Fibroblast of skin of left biceps (primary cell): ENCODE measurements around the gene BMPR2.

Experiments used
- DNase-seq, 2 experiments: peaks; one replicate each; pipeline ENCODE4 v3.0.0-alpha.2; 2013; ENCODE audit warnings: low read depth in 2 of 2

BMPR2 gene

DNA sequence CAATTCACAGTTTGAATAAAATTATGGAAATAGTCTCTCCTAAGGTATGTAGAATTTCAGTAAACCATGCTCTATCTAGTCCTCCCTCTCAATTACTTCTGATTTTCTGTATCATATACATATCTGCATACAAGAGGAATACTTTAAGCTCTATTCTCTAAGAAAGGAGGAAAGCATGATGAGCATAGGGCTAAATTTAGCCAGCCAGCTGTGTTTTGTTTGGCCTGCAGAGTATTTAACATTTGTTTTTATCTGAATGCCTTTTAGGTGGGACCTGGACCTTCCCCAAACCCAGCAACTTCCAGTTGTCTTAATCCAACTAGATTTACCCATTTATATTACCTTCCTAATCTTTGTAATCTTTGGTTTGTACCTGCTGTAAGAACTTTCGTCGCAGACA is 216.4 kb downstream of the BMPR2 start:
- DNase-seq: no peak

DNA sequence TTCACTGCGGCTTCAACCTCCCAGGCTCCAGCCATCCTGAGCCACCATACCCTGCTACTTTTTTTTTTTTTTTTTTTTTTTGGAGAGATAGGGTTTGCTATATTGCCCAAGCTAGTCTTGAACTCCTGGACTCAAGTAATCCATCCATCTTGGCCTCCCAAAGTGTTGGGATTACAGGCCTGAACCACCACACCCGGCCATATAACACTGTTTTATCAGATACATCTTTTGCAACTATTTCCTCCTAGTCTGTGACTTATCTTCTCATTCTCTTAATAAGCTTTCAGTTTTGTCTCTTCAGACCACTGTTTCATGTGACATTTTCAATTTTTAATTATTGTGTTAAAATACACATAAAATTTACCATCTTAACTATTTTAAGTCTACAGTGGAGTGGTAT is 223.0 kb downstream of the BMPR2 start:
- no peak for DNase-seq

DNA sequence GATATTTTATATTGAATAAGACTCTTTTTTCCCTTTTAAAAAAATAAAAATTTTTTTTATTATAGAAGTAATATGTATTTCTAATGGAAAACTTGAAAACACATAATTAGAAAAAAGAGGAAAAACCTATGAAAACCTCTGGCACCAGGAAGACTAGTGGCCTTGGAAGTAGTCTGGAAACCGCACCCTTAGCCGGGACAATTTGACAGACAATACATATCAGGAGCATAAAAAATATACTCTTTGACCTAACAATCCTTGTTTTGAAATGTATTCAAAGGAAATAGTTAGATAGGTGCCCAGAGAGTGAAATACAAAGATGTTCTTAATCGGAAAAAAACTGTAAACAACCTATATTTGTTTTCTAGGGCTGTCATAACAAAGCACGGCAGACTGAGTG is 223.8 kb downstream of the BMPR2 start:
- no peak for DNase-seq

DNA sequence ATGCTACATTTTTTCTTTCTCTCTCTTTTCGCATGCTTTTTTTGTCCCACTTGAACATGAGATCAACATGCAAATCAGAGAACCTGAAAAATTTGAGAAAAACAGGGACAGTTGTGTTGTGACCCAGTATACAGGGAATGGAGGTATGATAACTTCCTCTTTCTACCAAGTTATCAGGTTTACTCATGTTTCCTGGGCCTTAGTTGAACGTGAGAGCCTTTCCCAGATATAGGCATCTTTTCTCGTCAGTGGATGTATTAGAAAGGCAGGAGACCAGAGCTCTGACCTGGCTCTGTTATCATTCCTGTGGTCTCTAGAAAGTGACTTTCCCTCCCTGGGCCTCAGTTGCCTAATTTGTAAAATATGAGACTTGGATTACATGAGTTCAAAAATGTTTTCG is 228.6 kb downstream of the BMPR2 start:
- no peak for DNase-seq

DNA sequence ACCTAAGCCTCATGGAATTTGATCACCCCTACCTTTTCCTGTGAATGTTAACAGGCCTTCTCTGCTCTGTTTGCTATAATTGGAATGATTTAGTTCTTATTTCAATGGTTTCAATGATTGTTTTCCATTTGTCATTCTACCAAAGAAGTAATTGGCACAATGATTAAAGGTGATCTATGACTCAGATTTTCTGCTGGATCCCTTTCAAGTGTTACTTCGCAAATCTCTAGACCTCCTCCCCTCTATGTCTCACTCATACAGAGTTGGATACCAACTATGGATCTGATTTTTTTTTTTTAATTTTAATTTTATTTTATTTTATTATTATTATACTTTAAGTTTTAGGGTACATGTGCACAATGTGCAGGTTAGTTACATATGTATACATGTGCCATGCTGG is 229.0 kb downstream of the BMPR2 start:
- no peak for DNase-seq

DNA sequence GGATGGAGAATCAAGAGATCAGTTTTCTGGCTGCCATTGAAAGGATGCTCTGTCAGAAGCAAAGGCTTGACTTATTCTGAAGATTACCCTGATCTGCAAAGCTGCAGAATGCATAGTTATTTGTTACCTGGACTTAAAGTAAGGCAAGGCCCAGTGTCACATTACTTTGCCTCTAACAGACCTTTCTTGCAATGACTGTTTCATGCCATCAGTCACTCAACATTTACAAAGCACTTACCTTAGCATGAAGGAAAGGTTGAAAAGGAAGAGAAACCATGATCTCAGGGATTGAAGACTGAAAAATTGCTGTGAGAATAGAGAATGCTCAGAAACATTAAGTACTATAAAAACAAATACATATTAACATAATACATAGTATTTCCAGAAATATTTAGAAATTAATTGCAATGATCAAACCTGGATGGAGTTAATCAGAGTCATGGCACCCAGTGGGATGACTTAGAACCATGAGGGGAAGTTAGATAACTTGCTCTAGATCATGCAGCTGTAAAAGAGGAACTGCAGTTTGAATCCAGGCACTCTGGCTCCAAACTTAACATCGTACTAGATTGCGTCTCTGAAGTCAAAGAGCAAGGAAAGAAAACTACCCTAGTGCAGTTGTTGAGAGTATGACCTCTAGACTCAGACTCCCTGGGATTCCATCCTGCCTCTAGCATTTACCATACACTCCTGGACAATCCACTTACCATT is 232.2 kb downstream of the BMPR2 start:
- no peak for DNase-seq

DNA sequence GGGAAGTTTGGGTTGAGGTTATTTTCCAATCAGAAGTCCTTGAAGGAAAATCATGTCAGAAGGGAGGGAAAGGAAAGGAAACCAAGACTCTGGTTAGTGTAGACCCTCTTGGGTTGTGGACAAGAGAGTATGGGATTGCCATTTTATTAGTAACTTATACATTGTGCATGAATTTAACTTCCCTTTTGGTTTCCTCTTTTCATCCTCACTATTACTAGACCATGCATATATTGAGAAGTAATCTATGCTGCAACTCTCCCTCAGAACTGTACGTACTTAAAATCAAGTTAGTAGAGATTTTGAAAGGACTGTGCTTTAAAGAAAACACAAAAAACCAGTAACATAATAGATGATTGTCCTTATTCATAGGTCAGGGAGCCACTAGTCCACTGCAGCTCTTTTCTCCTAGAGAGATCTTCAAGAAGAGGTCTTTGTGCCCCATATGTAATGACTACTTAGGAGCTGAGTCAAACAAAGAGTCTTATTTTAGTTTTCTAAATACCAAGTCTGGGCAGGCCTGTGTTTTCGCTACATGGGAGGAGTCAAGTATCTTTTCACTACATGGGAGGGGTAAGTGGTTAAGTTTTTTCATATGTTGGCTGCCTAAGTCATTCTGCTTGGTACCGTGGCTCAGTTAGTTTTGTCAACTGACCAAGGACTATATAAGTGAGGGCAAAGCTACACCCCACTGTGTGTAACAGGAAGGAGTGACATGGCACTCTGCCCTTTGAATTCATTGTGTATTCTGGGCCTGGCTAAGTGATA is 233.4 kb downstream of the BMPR2 start:
- no peak for DNase-seq

DNA sequence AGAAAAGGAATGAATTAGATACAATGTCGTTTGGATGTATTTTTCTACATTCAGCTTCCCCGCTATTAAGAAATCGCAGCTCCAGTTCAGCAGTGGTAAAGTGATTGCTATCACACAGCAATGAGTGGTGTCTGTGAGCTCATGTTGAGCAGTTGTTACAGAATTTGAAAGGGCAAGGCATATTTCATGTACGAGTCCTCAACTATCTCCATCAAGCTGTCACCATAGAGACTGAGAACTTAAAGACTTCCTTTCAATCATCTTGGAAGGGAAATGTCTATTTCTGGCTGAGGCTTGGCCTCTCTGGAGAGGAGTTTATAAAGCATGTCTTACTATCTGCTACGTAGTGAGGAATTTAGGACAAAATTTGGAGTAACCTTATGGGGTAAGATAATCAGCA is 234.3 kb downstream of the BMPR2 start:
- no peak for DNase-seq

DNA sequence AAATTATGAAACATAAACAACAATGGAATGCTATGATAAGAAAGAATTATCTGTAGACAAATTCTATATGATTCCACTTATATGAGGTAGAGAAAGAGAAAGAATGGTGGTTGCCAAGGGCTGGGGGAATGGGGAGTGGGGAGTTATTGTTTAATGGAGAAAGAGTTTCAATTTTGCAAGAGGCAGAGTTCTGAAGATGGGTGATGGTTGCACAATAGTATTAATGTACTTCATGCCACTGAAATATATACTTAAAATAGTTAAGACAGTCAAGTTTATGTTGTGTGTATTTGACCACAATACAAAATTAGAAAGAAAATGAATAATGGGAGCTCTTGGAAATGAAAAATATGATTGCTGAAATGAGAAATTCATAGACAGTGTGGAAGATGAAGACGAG is 236.0 kb downstream of the BMPR2 start:
- no peak for DNase-seq

DNA sequence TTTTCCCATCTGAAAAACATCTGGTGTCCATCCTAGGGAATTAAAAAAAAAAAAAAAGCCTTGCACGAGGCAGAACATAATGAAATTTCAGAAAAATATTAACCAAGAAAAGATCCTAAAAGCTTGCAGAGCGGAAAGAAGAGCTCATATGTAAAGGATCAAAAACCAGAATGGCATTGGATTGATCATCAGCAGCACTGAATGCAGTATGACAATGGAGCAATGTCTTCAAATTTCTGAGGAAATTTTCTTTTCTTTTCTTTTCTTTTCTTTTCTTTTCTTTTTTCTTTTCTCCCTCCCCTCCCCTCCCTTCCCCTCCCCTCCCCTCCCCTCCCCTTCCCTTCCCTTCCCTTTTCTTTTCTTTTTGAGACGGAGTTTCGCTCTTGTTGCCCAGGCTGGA is 237.4 kb downstream of the BMPR2 start:
- DNase-seq: no peak
